Measurements from ENCODE around the gene MARCHF3.
"Not testable (repeated sequence)": the region's sequence is repeated elsewhere in the genome, so short reads cannot be mapped to it uniquely, and the experiment has no call there.

MARCHF3 gene

DNA sequence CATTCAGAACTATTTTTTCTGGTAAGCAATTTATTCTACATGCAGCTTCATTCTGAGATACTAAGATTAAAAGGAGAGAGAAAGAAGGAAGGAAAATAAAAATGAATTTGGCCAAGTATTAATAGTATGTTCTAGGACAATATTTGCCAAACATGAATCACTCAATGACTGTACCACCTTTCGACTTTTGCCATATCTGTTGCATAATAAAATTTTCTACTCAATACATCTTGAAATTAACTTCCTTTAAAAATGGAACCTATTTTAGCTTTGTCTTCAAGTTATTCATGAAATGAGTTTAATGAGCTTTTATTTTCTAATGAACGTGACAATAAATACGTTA, 111.8 kb downstream of the MARCHF3 start:
- no peak for DNase-seq (ENCODE audit: low read depth in 2 of 2)

DNA sequence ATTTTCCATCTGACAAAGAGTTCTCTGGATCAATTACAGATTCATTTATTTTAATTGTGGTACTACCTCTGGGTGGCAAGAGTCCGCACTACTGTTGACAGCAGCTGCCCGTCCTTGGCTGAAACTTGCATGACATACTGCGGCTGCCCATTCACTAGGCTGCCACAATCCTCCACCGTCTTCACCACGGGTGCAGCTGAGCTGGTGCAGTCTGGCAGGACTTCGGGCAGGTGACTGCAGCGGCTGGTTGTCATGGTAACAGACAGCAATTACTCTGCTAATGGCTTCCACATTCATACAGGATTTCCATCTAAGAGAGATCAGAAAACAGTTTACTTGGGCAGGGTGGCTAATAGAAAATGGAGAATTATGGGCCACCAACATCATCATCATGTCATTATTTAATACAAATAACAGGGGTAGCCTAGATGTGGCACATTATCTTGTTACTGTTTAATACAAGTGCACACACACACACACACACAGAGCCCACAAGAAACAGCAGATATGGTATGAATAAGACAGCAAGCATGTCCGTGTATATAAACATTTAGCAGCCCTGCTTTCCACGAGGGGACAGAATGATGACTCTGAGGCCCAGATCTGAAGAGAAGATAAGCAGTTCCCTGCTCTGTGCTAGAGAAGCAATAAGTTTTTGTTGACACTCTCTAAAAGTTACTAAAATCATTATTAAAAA, 112.3 kb downstream of the MARCHF3 start:
- DNase-seq (ENCODE audit: low read depth in 2 of 2) = no peak

DNA sequence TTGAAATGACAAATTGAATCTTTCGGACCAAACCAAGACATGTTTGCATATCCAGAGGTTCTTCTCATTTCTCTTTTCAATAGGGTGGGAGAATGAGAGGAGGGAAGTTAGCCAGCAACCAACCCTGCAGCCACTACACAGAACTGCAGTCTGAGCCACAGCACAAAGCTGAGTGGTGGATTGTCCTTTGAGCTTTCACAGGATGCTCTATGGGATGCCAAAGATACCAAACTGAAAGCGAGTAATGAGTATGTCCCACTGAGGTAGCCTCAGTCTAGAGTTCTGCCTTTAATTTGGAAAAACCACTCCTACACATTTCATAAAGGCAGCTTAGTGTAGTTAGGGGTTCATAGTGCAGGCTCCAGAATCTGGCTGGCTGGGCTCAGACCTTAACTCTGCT, 114.9 kb downstream of the MARCHF3 start:
- no peak for DNase-seq (ENCODE audit: low read depth in 2 of 2)

DNA sequence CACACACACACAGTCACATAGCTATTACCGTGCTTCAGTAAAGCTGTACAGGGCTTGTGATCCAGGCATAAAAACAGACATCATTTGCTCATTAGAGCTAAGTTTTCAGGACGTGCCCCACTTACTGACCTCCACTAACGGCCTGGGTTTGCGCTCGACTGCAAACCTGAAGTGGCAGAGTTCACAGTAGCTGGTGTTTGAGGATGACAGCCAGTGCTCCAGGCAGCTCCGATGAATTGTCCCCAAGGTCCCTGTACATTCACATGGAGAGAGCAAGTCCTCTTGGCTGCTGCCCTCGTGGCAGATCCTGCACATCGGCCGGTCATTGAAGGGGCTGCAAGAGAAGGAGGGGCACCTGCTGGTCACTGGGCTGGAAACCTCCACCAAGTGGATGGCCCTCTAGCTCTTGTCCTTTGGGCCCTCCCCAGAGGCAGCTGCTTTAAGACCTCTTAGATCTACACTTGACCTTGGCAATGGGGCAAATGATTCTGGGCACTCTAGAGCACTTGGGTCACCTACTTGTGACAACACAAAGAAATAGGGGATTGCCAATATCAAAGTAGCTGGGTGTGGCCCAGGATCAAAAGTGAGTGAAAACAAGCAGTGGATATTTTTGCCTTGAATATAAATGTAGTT, 115.4 kb downstream of the MARCHF3 start:
- no peak for DNase-seq (ENCODE audit: low read depth in 2 of 2)

DNA sequence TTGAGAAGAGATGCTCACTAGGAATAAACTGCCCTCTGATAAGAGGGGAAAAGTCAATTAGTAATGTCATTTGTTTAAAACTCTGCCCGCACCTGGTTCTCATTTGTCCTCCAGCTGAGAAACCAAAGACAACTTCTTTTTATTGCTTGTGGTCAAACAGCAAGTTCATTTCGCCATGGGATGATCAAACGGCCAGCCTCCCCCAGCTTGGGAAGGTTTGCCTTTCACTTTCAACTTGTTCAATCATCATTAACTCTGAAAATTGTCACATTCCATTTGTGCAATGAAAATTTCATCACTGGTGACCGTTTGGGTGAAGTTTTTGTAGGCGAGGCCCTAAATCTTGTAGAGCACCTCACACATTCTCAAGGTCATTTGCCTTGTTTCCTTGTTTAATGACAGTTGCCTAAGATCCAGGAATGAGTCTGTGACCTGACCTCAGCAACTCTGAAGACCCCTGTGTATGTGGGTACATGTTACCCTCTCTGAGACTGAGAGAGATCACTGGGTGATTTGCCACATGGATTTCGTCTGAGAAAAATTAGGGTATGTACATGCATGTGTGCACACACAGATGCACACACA, 117.7 kb downstream of the MARCHF3 start:
- DNase-seq (ENCODE audit: low read depth in 2 of 2) = no peak

DNA sequence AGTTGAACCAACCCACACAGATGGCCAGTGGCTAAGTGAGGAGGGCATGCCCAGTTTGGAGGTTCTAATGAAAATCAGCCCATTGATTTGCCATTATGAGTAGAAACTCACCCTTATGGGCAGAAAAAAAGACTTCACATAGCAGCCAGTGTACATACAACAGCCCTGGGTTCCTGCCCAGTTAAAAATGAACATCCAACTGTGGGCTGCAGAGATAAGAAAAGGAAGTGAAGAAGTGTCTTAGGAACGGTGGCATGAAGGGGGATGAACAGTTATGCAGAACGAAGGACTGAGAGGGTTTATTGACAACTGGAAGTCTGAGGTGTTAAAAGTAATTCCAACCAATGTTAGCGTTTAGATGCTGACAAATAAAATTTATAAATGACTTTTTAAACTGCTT, 118.4 kb downstream of the MARCHF3 start:
- no peak for DNase-seq (ENCODE audit: low read depth in 2 of 2)

DNA sequence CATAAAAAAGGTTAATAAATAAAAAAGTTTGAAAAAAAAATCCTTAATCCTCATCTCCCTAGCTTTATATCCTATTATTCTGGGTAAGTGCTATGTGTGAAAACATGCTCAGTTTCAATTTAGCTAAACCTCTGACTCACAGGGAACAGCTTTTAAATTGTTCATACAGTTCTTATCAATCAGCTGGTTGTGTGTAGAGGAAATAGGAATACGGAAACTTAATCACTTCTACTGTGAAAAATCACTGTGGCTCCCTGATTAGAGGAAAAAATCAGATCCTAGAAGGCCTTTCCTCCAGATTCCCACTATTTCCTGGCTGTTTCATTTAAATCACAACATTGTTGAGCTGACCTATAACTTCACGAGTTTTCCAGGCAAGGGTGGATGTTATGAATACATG, 120.5 kb downstream of the MARCHF3 start:
- DNase-seq (ENCODE audit: low read depth in 2 of 2) = no peak

DNA sequence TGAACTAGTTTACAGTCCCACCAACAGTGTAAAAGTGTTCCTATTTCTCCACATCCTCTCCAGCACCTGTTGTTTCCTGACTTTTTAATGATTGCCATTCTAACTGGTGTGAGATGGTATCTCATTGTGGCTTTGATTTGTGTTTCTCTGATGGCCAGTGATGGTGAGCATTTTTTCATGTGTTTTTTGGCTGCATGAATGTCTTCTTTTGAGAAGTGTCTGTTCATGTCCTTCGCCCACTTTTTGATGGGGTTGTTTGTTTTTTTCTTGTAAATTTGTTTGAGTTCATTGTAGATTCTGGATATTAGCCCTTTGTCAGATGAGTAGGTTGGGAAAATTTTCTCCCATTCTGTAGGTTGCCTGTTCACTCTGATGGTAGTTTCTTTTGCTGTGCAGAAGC, 126.0 kb downstream of the MARCHF3 start:
- not testable (repeated sequence) for DNase-seq (ENCODE audit: low read depth in 2 of 2)

DNA sequence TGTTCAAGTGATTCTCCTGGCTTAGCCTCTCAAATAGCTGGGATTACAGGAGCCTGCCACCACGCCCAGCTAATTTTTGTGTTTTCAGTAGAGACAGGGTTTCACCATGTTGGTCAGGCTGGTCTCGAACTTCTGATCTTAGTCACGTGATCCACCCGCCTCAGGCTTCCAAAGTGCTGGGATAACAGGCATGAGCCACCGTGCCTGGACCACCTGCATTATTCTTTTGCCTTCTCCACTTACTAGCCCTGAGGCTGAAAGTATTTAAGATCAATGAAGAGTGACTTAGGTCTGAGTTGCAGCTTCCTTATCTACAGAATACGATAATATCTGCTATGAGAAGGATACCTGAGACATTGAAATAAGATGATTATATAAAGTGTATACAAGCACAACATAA, 129.6 kb downstream of the MARCHF3 start:
- DNase-seq (ENCODE audit: low read depth in 2 of 2) = no peak

DNA sequence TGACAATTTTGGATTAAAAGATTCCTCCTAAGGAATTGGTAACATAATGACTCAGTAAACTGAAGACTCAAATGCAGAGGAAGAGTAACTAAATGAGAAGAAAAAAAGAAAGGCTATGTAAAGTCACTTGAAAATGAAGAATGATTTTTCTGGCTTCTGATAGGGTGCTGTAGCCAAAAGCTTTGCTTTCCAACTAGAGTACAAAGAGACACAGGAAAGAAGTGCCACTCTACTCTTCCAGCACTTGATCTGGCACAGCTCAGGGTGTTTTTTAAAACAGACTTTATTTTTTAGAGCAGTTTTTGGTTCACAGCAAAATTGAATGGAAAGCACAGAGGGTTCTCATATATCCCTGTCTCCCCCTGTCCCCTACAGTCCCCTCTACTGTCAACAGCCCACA, 130.9 kb downstream of the MARCHF3 start:
- DNase-seq (ENCODE audit: low read depth in 2 of 2) = no peak

DNA sequence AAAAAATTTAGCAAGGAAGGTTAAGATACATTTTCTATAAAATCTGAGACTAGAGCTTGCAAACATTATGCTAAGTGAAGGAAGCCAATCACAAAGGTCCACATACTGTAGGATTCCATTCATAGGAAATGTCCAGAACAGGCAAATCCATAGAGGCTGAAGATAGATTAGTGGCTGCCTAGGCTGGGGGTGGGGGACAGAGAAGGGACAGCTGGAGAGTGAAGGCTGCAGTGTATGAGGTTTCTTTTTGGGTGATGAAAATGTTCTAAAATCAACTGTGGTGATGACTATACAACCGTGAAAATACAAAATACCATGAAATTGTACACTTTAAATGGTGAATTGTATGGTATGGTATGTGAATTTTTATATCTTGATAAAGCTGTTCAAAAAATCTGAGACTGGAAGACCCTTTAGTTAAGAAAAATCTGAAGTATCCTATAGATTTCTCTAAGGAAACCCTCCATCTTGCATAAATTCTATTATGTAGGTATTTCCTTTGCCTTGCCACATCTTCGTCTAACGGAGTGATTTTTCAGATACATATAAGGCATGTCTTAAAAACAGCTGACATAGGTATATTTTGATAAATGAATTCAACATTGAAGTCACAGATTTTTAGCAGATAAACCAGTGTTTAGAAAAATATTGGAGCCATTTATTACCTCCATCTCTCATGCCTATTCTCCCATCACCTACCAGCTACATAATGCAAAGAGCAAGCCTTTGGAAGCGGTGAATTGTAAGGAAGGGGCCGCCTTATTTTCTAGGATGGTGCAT, 132.3 kb downstream of the MARCHF3 start:
- no peak for DNase-seq (ENCODE audit: low read depth in 2 of 2)

DNA sequence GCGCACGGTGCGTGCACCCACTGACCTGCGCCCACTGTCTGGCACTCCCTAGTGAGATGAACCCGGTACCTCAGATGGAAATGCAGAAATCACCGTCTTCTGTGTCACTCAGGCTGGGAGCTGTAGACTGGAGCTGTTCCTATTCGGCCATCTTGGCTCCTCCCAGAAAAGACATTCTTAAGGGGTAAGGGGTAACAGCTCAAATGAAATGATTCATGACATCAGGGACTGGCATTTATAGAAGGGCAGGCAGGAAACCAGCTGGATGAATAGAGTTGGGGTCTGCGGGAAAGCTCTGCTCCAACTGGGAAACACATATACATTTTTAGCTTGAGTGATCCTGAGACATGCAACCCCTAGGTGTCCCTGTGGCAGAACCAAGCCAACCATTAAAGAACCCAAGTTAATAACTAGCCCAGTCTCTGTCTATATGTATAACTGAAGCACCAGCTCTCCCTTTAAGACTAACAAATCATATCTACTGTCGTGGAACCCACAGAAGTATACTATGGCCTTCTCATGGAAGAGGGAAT, 134.1 kb downstream of the MARCHF3 start:
- DNase-seq (ENCODE audit: low read depth in 2 of 2) = no peak

DNA sequence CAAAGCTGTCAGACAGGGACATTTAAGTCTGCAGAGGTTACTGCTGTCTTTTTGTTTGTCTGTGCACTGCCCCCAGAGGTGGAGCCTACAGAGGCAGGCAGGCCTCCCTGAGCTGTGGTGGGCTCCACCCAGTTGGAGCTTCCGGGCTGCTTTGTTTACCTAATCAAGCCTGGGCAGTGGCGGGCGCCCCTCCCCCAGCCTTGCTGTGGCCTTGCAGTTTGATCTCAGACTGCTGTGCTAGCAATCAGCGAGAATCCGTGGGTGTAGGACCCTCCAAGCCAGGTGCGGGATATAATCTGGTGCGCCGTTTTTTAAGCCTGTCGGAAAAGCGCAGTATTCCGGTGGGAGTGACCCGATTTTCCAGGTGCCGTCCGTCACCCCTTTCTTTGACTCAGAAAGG, 134.6 kb downstream of the MARCHF3 start:
- not testable (repeated sequence) for DNase-seq (ENCODE audit: low read depth in 2 of 2)

DNA sequence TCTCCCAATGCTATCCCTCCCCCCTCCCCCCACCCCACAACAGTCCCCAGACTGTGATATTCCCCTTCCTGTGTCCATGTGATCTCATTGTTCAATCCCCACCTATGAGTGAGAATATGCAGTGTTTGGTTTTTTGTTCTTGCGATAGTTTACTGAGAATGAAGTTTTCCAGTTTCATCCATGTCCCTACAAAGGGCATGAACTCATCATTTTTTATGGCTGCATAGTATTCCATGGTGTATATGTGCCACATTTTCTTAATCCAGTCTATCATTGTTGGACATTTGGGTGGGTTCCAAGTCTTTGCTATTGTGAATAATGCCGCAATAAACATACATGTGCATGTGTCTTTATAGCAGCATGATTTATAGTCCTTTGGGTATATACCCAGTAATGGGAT, 139.9 kb downstream of the MARCHF3 start:
- not testable (repeated sequence) for DNase-seq (ENCODE audit: low read depth in 2 of 2)

DNA sequence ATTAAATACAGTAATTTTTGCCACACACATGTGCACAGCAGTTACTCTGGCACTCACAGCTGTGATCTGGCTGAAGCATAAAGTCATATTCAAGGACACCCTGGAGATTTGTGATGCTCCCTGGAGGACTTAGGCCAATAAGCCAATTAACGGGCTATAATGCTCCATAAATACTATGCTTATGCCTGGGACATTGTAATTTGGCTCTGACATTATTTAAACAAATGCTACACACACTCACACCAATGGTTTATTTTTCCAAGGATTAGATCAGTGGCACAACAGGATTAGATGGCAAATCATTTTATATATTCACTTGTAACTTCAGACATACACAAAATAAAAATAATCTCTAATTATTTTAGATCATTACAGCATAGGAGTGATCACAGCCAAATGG, 142.2 kb downstream of the MARCHF3 start:
- no peak for DNase-seq (ENCODE audit: low read depth in 2 of 2)

DNA sequence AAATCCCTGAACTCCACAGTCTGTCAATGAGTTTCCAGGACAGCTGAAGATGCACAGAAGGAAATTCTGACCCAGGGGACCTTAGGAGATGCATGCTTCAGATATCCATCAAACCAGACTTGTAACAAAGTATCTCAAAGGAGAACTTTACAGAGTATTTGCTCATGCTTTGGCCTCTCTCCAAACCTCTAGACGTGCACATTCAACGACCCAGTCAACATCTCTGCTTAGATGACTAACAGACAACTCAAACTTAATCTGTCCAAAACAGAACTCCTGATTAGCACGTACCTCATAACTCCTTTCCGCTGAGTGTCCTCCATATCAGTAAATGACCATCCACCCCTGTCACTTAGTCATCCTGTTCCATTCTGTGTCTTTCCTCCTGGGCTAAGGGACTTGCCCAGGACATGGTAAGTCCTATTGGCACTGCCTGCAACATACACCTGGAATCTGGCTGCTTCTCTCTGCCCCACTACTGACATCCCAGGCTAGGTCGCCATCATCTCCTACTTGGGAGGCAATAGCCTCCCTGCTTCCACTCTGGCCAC, 146.0 kb downstream of the MARCHF3 start:
- DNase-seq (ENCODE audit: low read depth in 2 of 2) = no peak

DNA sequence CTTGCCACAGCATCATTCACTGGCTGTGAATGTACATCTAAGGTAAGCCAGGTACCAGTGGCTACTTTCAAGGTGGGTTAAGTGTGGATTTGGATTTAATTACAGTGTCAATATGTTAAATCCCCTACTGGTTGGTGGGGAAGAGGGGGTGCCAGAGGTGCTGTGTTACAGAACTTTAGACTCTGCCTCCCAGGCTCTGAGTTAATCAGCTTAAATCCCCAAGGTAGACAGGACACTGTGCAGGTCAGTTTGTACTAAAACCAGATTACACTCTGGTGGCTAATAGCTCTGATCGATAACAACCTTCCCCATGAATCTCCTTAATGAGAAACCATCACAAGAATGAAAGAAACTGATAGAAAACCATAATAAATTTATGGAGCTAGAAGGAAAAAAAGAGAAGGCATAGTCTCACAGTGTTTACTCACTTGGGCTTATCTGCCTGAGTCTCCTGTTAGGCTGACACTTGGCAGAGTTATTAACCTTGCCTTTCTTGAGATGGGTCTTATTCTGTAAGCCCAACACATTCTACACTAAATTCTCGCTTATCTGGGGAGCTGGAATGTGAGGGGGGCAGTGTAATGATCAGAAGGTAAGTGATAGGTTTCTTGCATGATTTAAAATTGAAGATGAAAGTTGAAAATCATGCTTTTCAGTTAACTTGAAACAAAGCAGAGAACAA, 146.7 kb downstream of the MARCHF3 start:
- no peak for DNase-seq (ENCODE audit: low read depth in 2 of 2)

DNA sequence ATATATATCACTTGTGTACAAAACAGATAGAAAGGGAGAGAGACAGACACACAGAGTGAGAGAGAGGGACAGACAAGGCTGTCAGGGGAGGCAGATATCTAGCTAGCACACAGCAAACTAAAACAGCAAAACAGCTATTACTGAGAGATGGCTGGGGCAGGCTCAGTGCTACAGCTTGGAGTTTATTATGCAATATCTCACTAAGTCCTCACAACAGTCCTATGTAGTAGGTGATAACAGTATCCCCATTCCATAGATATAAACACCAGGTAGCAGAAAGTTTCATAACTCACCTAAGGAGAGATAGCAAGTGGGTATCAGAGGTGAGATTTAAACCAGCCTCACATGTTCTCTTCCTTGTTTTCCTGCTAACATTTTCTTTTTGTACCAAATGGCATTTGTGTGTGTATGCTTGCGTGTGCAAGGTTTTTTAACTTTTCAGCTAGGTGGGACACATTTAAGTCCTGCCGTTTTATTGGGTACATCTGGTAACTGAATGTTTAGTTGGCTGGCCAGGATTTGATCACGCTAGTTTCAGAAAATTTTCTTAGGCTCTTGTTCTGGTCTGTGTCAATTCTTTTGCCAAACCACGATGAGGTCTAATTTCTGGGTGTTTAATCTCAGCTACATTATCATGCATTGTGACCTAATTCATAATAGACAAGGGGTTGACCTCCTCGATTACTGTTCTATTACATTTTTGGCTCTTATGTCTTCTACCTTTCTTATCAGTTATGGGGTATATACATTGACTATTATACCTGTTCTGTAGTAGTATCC, 148.3 kb downstream of the MARCHF3 start:
- no peak for DNase-seq (ENCODE audit: low read depth in 2 of 2)

DNA sequence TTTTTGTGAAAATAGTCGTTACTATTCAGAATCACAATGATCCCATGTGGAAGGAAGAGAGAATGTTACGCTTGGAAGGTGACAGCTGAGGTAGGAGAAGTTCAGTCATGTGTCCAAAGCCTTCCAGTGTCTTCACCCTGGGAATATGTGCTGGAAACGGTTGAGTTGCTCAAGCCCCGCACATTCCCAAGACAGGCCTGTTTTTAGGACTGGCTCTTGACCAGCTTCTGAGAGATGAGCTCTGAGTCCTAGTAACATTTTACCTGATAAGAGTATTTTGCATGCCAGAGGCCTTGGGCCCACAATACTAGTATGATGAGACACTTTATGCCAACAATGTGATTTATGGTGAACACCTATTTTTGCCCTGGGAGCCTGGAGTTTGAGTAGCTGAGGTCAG, 151.7 kb downstream of the MARCHF3 start:
- no peak for DNase-seq (ENCODE audit: low read depth in 2 of 2)

DNA sequence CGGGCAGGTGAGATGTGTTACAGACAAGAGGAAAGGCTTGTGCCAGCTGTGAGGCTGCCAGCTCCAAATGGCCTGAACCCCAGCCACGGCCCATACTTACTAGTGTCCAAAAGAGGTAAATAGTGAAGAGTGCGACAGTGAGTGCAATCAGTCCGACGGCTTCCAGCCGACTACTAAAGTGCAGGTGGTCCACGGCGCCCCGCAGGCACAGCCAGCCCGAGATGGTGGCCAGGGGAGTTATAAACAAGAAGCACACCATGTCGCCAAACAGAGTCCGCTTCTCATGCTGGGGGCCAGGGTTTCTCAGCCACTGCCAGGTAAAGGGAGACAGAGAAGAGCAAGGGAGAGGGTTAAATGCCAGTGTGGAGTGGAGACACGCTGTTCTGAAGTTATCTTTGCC, 152.3 kb downstream of the MARCHF3 start:
- DNase-seq (ENCODE audit: low read depth in 2 of 2) = no peak

DNA sequence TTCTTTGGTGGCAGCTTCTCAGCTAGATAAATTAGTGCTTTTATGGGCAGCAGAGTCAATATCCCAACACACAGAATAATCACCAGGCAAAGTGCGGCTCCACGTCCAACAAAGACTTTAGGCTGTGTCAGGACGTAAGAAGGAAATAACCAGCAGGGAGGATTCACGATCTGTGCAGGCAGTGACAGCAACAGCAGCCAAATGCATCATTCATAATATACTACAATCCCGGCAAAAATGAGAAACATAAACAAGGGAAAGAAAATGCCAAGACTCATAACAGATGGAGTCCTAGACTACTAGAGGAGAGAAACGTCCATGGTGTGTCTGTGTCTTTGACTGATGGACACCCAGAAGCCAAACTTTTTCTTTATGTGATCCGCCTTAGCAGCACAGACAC, 152.8 kb downstream of the MARCHF3 start:
- no peak for DNase-seq (ENCODE audit: low read depth in 2 of 2)
